HFFc6 (cell line): ENCODE data around the gene PPP2R5C. TPM values are rescaled to one million over a fixed set of nuclear protein-coding genes. Genes with fewer than 3 reads are reported as not detected.
"Not testable (repeated sequence)": the region's sequence is repeated elsewhere in the genome, so short reads cannot be mapped to it uniquely, and the experiment has no call there.

Experiments used
- DNase-seq: peaks from one replicate; pipeline ENCODE4 v3.0.0-alpha.2; 2018
- H3K27ac Mint-ChIP-seq: 2 replicates; pipeline ENCODE4 v1.8.0; 2020; ENCODE audit warnings: mild to moderate bottlenecking, mixed read lengths
- H3K27me3 Mint-ChIP-seq: 2 replicates; pipeline ENCODE4 v1.8.0; 2021; ENCODE audit warnings: mild to moderate bottlenecking, moderate library complexity, mixed read lengths; ENCODE audit not compliant: insufficient read depth
- H3K36me3 Mint-ChIP-seq: 2 replicates; pipeline ENCODE4 v1.8.0; 2021; ENCODE audit warnings: low read depth, mixed read lengths
- H3K4me1 Mint-ChIP-seq: 2 replicates; pipeline ENCODE4 v1.8.0; 2020; ENCODE audit warnings: low read depth, mixed read lengths
- H3K4me3 Mint-ChIP-seq: 2 replicates; pipeline ENCODE4 v1.8.0; 2020; ENCODE audit warnings: mild to moderate bottlenecking, moderate library complexity, mixed read lengths
- H3K9me3 Mint-ChIP-seq: 2 replicates; pipeline ENCODE4 v1.8.0; 2020; ENCODE audit warnings: mild to moderate bottlenecking, mixed read lengths
- CTCF ChIP-seq: fragments of 200-600 bp; sonication (generic); IDR thresholded peaks from 2 replicates; pipeline ENCODE4 v1.5.0; 2021; ENCODE audit warnings: antibody characterized with exemption, mild to moderate bottlenecking
- total RNA-seq, 6 experiments: library from RNA; stranded (reverse); fragmentation: NEBNext Ultra II Directional; extraction: Animal tissue kit (Norgen Biotek cat#: 25700); gene quantifications; 2 replicates in 1 of 6; 3 replicates in 5 of 6; pipeline ENCODE4 v1.2.3, GENCODE V29; 2021

Gene PPP2R5C
- total RNA-seq, 6 experiments from 2014 or later, result 108 to 128 (median 122) TPM

GRCh38 chr14:101968186-101968585, 206.7 kb downstream of the PPP2R5C start:
- TF ChIP-seq CTCF, result no peak
- Mint-ChIP-seq H3K36me3 (peaks cover 44% of the 10 kb centered on the region), H3K27ac (peak overlapping the region; percentile 68), H3K27me3 (no peaks in the 10 kb centered on the region; the same call in 1 of the 2 replicates), H3K9me3 (no peaks in the 10 kb centered on the region), H3K4me3 (peak overlapping the region; percentile 97), H3K4me1 (peaks cover 72% of the 10 kb centered on the region)
- no peak for DNase-seq

- Mint-ChIP-seq H3K4me3 (peak overlapping the region; percentile 35; the same call in 1 of the 2 replicates), H3K27ac (peak overlapping the region; percentile 14; the same call in 1 of the 2 replicates), H3K9me3 (no peaks in the 10 kb centered on the region), H3K36me3 (peaks cover 44% of the 10 kb centered on the region), H3K27me3 (no peaks in the 10 kb centered on the region; the same call in 1 of the 2 replicates), H3K4me1 (peaks cover 69% of the 10 kb centered on the region)
- TF ChIP-seq CTCF, result no peak
- no peak for DNase-seq
Observed at GRCh38 chr14:101969481-101969880, 208.0 kb downstream of the PPP2R5C start.

- Mint-ChIP-seq H3K4me3 (peak overlapping the region; percentile 38; the same call in 1 of the 2 replicates), H3K27ac (peak overlapping the region; percentile 91), H3K27me3 (no peaks in the 10 kb centered on the region; the same call in 1 of the 2 replicates), H3K9me3 (no peaks in the 10 kb centered on the region), H3K4me1 (peaks cover 79% of the 10 kb centered on the region), H3K36me3 (peaks cover 46% of the 10 kb centered on the region)
- no peak for TF ChIP-seq CTCF
- no peak for DNase-seq
Observed at GRCh38 chr14:101970830-101971400, 209.4 kb downstream of the PPP2R5C start.

- not testable (repeated sequence) for DNase-seq
- H3K4me1 Mint-ChIP-seq, result peaks cover 80% of the 10 kb centered on the region
Observed at GRCh38 chr14:101971458-101971857, 209.9 kb downstream of the PPP2R5C start.

GRCh38 chr14:101972126-101972866, 210.8 kb downstream of the PPP2R5C start:
- peaks cover 79% of the 10 kb centered on the region for H3K4me1 Mint-ChIP-seq
- H3K27ac Mint-ChIP-seq, result peak overlapping the region; percentile 91
- no peaks in the 10 kb centered on the region; the same call in 1 of the 2 replicates for H3K27me3 Mint-ChIP-seq
- no peak for TF ChIP-seq CTCF
- peaks cover 42% of the 10 kb centered on the region for H3K36me3 Mint-ChIP-seq
- peak overlapping the region; percentile 80 for H3K4me3 Mint-ChIP-seq
- DNase-seq, result peak; percentile 99
- H3K9me3 Mint-ChIP-seq, result no peaks in the 10 kb centered on the region

More at GRCh38 chr14:101971458-101971857, 209.9 kb downstream of the PPP2R5C start:
- Mint-ChIP-seq H3K4me3 (peak overlapping the region; percentile 80), H3K36me3 (peaks cover 45% of the 10 kb centered on the region), H3K27ac (peak overlapping the region; percentile 91)
- not testable (repeated sequence) for H3K9me3 Mint-ChIP-seq, H3K27me3 Mint-ChIP-seq

GRCh38 chr14:101973356-101973755, 211.8 kb downstream of the PPP2R5C start:
- Mint-ChIP-seq H3K27me3 (no peaks in the 10 kb centered on the region; the same call in 1 of the 2 replicates), H3K27ac (peak overlapping the region; percentile 91), H3K9me3 (no peaks in the 10 kb centered on the region), H3K4me3 (peak overlapping the region; percentile 80), H3K4me1 (peaks cover 74% of the 10 kb centered on the region), H3K36me3 (peaks cover 44% of the 10 kb centered on the region)
- DNase-seq, result no peak
- no peak for TF ChIP-seq CTCF
